ENCODE results near the gene HUS1B. TPM values are rescaled to one million over a fixed set of nuclear protein-coding genes. Genes with fewer than 3 reads are reported as not detected.

Gene HUS1B
- total and polyA plus RNA-seq, 2 donors (not counting 3 experiments of a cell fraction or from before 2014, with no cell fraction given) = 0.25 to 1.2 TPM

- BruUV-seq (replicated peaks) = no TSS peak
- dilution Hi-C loops (cut with MboI; ENCODE audit: extremely low pct_ligation_motif_present, low sequenced_read_pairs) (no loop called here), intact Hi-C loops (cut with micrococcal nuclease) (no loop called here)
- DNase-seq (ENCODE audit: low read depth, low spot score) (no peak), FAIRE-seq (no peak)
- H3K79me2 ChIP-seq (ENCODE audit: control insufficient read depth, insufficient read depth, low read length) = peaks cover 56% of the 10 kb centered on the region
- H3K27me3 ChIP-seq (ENCODE audit: control insufficient read depth in 2 of 2, insufficient read depth in 2 of 2, low read length in 2 of 2) = no peaks in the 10 kb centered on the region
- no peaks in the 10 kb centered on the region for H3K9me3 ChIP-seq (replicated peaks; ENCODE audit: control insufficient read depth, insufficient read depth, low read length)
- H3K4me3 ChIP-seq (replicated peaks in 1 of 3; ENCODE audit: insufficient read depth in 1 of 3, low read depth in 1 of 3, low read length in 3 of 3) = no peak overlapping the region
- H3K4me1 ChIP-seq (ENCODE audit: control insufficient read depth, extremely low read depth, insufficient read depth, low read length) = peaks cover 3% of the 10 kb centered on the region
- peaks cover 2% of the 10 kb centered on the region for H4K20me1 ChIP-seq (replicated peaks; ENCODE audit: control insufficient read depth, extremely low read depth, insufficient read depth, low read length)
- ChIA-PET POLR2A (no interaction called here), CTCF (interaction anchor here (1.0 to 1.5 kb wide), 4 partner anchors 14 to 47 kb away, joined by 3 to 4 read pairs (median 4); no protein-coding TSS in a partner anchor)
- no peak overlapping the region for H3K9ac ChIP-seq (replicated peaks; ENCODE audit: extremely low read depth, insufficient read depth, low read length)
- no peak overlapping the region for H3K4me2 ChIP-seq (ENCODE audit: insufficient read depth, low read length)
- H2AFZ ChIP-seq (ENCODE audit: low read depth, low read length) = no peak overlapping the region
- TF ChIP-seq GATA2 (IDR thresholded peaks at IDR 0.05; ENCODE audit: insufficient read depth, insufficient read length, low read depth, low read length) (no peak), FOS (IDR thresholded peaks at IDR 0.05; ENCODE audit: borderline replicate concordance, insufficient read depth, low read length) (no peak), POLR2A (IDR thresholded peaks at IDR 0.05; ENCODE audit: low read depth, low read length) (no peak), JUN (IDR thresholded peaks at IDR 0.05; ENCODE audit: borderline replicate concordance, insufficient read depth, insufficient read length, low read depth) (no peak), POLR2AphosphoS5 (IDR thresholded peaks at IDR 0.05; ENCODE audit: insufficient read depth, low read depth, low read length) (no peak), MAX (IDR thresholded peaks at IDR 0.05; ENCODE audit: insufficient read depth, insufficient read length) (no peak), MYC (IDR thresholded peaks at IDR 0.05; ENCODE audit: low read depth, low read length) (no peak), EZH2 (IDR thresholded peaks at IDR 0.05; ENCODE audit: borderline replicate concordance, low read depth, low read length, severe bottlenecking) (no peak)
- TF ChIP-seq, protein P1, sequence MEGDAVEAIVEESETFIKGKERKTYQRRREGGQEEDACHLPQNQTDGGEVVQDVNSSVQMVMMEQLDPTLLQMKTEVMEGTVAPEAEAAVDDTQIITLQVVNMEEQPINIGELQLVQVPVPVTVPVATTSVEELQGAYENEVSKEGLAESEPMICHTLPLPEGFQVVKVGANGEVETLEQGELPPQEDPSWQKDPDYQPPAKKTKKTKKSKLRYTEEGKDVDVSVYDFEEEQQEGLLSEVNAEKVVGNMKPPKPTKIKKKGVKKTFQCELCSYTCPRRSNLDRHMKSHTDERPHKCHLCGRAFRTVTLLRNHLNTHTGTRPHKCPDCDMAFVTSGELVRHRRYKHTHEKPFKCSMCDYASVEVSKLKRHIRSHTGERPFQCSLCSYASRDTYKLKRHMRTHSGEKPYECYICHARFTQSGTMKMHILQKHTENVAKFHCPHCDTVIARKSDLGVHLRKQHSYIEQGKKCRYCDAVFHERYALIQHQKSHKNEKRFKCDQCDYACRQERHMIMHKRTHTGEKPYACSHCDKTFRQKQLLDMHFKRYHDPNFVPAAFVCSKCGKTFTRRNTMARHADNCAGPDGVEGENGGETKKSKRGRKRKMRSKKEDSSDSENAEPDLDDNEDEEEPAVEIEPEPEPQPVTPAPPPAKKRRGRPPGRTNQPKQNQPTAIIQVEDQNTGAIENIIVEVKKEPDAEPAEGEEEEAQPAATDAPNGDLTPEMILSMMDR (IDR thresholded peaks at IDR 0.05; ENCODE audit: extremely low read depth in 1 of 2, insufficient read depth in 1 of 2, low read depth in 1 of 2, low read length in 2 of 2) = no peak
- H3K36me3 ChIP-seq (ENCODE audit: control insufficient read depth in 2 of 2, extremely low read depth in 1 of 2, insufficient read depth in 2 of 2, low read length in 2 of 2) = no peaks in the 10 kb centered on the region
- no peak overlapping the region for H3K27ac ChIP-seq (ENCODE audit: insufficient read depth, low read depth, low read length)
- H3K9me1 ChIP-seq (replicated peaks; ENCODE audit: control insufficient read depth, extremely low read depth, insufficient read depth, low read length) = no peaks in the 10 kb centered on the region
These were observed 18.1 kb upstream of the HUS1B start for GRCh38 chr6:674956-675355.

Measured in endothelial cell of umbilical vein (primary cell).